DMS53 treated with DMSO at 0.1 percent for 48 hours (cell line): ENCODE measurements around the gene AGT.
A peak's percentile ranks its signal among the peaks of the same experiment; 100 is the strongest.

Experiments used
- DNase-seq: peaks from one replicate; lab custom pipeline; 2025; ENCODE audit not compliant: unreplicated experiment; lab: John Stamatoyannopoulos, UW

Gene AGT

GRCh38 chr1:230713915-230714764 is at the start of gene AGT:
Gene AGT (minus strand): TSS chr1:230714122. CDS start chr1:230710823, 3,299 bp downstream.
- DNase-seq, result peak; percentile 60

GRCh38 chr1:230761443-230762167 is 47.7 kb upstream of the AGT start:
- DNase-seq, result no peak

GRCh38 chr1:230760360-230760827 is 46.5 kb upstream of the AGT start:
- DNase-seq, result peak; percentile 28

GRCh38 chr1:230759369-230760065 is 45.6 kb upstream of the AGT start:
- no peak for DNase-seq

- DNase-seq, result no peak
Measured at GRCh38 chr1:230758709-230759368, 44.9 kb upstream of the AGT start.

- no peak for DNase-seq
Measured at GRCh38 chr1:230757856-230758708, 44.2 kb upstream of the AGT start.

- DNase-seq, result no peak
Measured at GRCh38 chr1:230754796-230755195, 40.9 kb upstream of the AGT start.

GRCh38 chr1:230753586-230754251 is 39.8 kb upstream of the AGT start:
- DNase-seq, result peak; percentile 63

- no peak for DNase-seq
Measured at GRCh38 chr1:230753191-230753585, 39.3 kb upstream of the AGT start.

- DNase-seq, result peak; percentile 86
Measured at GRCh38 chr1:230752407-230752806, 38.5 kb upstream of the AGT start.

GRCh38 chr1:230750986-230751625 is 37.2 kb upstream of the AGT start:
- DNase-seq, result no peak

- DNase-seq, result peak; percentile 68
Measured at GRCh38 chr1:230750576-230750975, 36.7 kb upstream of the AGT start.

- DNase-seq, result peak; percentile 46
Measured at GRCh38 chr1:230749635-230750034, 35.7 kb upstream of the AGT start.

GRCh38 chr1:230749150-230749549 is 35.2 kb upstream of the AGT start:
- DNase-seq, result no peak

- DNase-seq, result peak; percentile 63
Measured at GRCh38 chr1:230747890-230748800, 34.2 kb upstream of the AGT start.

- DNase-seq, result peak; percentile 19
Measured at GRCh38 chr1:230747127-230747730, 33.3 kb upstream of the AGT start, which contains the start of gene CAPN9. Gene CAPN9 (plus strand): TSS chr1:230747388. CDS start chr1:230747497, 109 bp downstream.

GRCh38 chr1:230746617-230747016 is 32.7 kb upstream of the AGT start:
- DNase-seq, result no peak
